ENCODE results near the gene MBD1.
"Not testable (repeated sequence)": the region's sequence is repeated elsewhere in the genome, so short reads cannot be mapped to it uniquely, and the experiment has no call there.

MBD1 gene

GRCh38 chr18:50289108-50289443, 7.8 kb upstream of the MBD1 start:
- DNase-seq (ENCODE audit: low read depth, low spot score) = no peak

- DNase-seq (ENCODE audit: low read depth, low spot score) = not testable (repeated sequence)
Measured at GRCh38 chr18:50288348-50289107, 7.2 kb upstream of the MBD1 start.

DNA sequence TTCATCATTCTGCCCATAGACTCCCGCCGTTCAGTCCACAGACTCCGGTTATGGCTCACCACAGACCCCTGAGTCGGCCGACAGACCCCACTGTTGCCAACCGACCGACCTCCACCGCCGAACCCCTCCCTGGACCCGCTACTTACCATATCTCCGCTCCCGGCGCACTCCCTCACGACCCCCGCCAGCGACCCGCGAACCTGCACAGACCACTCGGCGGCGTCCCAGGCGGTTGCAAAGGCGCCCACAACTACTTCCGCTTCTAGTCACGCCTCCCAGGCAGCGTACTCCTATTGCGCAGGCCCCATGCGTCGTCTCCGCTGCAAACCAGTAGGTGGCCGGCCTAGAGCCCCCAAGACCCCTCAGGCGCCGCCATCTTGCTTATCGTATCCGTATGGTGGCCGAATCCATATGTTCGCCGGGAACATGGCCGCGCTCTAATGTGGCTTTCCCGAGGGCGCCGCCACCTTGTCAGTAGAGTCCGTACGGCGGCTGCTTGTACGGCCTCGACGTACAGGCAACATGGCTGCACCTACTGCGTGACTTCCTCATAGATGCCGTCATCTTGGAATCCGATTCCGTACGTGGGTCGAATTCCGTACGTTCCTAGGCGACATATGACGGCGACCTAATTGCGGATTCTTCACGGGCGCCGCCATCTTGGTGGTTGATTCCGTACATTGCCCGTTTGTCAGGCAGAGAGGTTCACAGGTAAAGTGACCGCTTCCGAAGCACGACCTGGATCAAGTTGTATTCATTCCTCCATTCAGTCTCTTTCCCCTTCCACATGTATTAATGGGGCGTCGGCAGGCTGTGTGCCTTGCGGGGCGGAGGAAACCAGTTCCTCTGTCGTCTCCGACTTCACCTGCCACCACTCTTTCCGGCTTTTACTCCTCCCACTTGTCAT, 6.4 kb upstream of the MBD1 start, which contains the start of gene CXXC1:
Gene CXXC1, minus strand, starts transcription at position 252 of the 907 bp plus-strand sequence. Its CDS starts 103 bp downstream, at position 149.
- DNase-seq (ENCODE audit: low read depth, low spot score) = peak; percentile 96

DNA sequence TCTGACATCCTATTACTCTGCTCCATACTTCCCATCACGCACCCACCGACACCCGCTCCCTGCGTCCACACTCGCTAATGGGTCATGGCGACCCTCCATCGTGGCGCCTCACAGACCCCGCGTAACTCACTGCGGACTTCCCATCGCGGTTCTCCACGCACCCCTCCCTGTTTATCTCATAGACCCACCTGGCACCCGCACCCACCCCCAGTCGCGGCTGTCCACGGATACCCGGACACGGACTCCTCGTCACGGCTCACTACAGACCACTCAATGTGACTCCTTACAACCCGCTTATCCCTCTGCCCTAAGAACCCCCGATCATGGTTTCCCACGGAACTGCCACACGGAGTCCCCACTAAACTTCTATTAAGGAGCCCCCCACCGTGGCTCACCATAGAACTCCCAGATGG, 5.7 kb upstream of the MBD1 start:
- no peak for DNase-seq (ENCODE audit: low read depth, low spot score)

GRCh38 chr18:50286391-50287027, 5.2 kb upstream of the MBD1 start:
- DNase-seq (ENCODE audit: low read depth, low spot score) = no peak

- DNase-seq (ENCODE audit: low read depth, low spot score) = no peak
Measured at GRCh38 chr18:50285631-50286321, 4.5 kb upstream of the MBD1 start.

DNA sequence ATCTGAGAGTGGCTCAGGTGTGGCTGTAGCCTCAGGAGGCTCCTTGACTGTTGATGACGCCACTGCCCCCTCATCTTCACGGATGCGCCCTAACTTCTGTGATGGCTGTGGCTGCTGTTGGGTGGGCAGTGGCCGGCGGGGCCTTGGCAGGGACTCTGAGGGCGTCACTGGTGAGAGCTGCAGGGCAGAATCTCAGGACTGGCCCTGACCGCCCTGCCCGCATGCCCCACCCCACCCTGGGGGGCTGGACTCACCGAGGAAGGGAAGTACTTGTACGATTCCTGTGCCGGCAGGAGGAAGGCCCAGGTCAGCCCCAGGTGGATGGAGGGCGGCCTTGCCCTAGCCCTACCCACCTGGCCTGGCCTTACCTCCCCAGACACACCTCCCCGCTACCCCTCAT, 3.7 kb upstream of the MBD1 start:
- no peak for DNase-seq (ENCODE audit: low read depth, low spot score)

DNA sequence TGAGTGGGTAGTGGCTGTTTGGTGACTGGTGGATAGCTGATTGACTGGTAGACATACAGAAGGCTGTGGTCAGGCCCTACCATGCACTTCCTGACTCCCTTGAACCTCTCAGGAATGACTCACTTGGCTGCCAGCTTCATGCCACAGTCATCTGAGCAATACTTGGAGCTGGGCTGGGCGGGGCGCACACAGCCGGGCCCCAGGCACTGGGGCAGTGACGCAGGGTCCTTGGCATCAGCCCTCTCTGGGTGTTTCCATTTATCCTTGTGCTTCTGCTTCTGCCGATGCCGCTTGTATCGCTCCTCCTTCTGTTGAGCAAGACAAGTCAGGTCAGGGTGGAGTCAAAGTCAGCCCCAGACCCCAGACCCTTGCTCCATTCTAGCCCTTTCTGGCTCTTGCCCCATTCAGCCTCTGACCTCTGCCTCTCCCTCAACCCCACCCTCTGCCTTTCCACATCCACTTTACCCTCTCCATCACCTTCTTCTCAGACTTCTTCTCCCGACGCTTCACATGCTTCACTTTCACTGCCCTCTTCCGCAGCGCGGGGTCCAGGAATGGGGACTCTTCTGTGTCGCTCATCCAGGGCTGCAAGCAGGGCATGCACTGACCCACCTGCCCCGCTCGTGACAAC, 3.0 kb upstream of the MBD1 start:
- no peak for DNase-seq (ENCODE audit: low read depth, low spot score)

GRCh38 chr18:50283469-50284209, 2.3 kb upstream of the MBD1 start:
- DNase-seq (ENCODE audit: low read depth, low spot score) = no peak

- no peak for DNase-seq (ENCODE audit: low read depth, low spot score)
Measured at GRCh38 chr18:50282521-50283335, 1.4 kb upstream of the MBD1 start.

- no peak for DNase-seq (ENCODE audit: low read depth, low spot score)
Measured at GRCh38 chr18:50281972-50282520, 723 bp upstream of the MBD1 start.

- no peak for DNase-seq (ENCODE audit: low read depth, low spot score)
Measured at GRCh38 chr18:50280707-50281294, 522 bp downstream of the MBD1 start.

DNA sequence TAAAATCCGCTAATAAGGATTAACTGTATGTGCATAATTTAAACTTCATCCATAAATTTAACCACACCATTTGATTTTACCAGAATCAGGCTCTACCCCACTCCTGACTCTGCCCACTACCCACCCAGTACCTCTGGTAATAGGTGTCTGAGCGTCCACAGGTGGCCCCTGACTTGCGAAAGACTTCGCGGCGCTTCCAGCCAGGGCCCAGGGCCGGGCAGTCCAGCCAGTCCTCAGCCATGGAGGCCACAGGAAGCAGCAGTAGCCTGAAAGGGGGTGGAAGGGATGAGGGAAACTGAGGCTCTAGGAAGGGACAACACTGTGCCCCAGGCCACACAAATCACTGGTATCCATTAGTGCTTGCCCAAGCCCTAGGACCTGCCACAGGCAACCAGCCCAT, 1.6 kb downstream of the MBD1 start:
- no peak for DNase-seq (ENCODE audit: low read depth, low spot score)

DNA sequence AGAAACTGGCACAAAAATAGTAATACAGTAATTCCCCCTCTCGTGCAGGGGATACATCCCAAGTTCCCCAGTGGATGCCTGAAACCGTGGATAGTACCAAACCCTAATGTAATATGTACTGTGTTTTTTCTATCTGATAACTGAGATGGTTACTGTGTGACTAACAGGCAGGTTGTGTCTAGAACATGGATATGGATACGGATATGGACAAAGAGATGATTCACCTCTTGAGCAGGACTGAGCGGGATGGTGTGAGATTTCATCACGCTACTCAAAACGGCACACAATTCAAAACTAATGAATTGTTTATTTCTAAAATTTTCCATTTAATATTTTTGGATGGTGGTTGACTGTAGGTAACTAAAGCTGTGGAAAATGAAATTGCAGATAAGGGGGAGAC, 3.4 kb downstream of the MBD1 start:
- DNase-seq (ENCODE audit: low read depth, low spot score) = no peak

DNA sequence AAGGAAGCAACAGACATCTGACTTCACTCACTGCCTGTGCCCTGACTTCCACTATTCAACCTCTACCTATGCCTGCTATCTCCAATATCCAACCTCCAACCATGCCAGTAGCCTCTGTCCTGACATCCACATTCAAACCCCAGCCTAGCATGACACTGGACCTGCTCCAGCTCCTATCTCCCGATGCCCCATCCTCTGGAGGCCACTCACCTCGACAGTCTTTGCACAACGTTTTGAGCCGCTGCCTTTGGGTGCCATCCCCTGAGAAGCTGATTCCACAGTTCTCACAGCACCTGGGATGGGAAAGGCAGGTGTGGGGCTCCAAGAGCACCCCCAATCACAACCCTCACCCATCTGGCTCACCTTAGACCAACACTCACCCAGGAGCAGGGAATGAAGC, 4.9 kb downstream of the MBD1 start:
- DNase-seq (ENCODE audit: low read depth, low spot score) = no peak

DNA sequence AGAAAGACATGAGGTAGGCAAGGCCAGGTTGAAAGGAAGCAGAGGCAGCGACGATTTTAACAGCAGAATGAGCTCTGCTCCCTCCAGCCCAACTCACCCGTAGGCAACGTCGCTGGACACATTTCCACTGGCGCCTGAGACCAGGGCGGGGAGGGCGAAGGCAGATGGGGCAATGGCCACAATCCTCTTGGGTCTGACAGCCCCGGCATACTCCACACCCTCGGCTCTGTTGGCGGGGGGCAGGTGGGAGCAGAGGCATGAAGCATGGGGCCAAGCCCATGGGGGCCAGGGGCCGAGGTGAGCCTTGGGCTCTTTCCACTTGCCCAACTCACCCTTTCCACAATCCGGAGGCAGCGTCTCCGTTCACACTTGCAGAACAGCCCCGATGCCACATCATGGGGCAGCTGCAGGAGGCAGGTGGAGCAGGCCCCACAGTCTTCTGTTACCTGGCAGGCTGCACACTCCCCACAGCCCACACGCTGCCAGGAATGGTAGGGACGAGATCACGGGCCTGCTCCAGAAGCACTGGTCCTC, 5.8 kb downstream of the MBD1 start:
- no peak for DNase-seq (ENCODE audit: low read depth, low spot score)

DNA sequence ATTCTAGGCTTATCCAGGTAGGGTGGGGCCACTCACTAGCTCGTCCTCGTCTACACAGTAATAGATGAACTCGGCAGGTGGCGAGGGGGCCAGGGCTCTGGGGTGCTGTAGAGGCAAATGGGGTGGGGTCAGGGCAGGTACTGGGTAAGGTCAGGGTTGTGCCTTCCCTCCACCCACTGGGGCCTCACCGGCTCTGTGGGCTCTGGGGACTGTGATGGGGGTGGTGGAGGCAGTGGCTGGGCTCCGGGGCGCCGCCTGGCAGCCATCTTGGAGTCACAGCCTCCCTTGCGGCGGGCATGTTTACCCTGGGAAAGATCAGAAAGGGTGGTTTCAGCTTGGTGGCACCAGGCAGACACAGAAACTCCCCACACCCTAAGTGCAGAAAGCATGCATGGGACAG, 6.4 kb downstream of the MBD1 start:
- no peak for DNase-seq (ENCODE audit: low read depth, low spot score)

DNA sequence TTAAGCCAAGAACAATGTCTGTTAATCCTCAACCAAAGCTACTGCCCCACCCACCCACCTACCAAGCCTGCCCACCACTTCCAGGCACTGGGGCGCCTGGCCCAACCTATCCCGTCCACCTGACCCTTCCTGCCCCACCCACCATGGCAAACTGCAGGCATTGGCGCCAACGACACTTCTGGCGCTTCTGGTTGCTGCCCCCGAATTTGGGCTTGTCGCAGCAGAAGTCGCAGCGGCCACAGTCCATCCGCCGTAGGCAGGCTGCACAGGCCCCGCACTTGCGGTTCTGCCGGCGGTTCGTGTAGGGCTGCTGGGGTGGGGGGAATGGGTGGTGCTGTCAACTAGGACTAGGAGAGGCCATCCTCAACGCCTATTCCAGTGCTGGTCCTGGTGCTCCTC, 7.3 kb downstream of the MBD1 start:
- no peak for DNase-seq (ENCODE audit: low read depth, low spot score)
